Measurements from ENCODE around the gene MICAL3.

The MICAL3 gene

DNA sequence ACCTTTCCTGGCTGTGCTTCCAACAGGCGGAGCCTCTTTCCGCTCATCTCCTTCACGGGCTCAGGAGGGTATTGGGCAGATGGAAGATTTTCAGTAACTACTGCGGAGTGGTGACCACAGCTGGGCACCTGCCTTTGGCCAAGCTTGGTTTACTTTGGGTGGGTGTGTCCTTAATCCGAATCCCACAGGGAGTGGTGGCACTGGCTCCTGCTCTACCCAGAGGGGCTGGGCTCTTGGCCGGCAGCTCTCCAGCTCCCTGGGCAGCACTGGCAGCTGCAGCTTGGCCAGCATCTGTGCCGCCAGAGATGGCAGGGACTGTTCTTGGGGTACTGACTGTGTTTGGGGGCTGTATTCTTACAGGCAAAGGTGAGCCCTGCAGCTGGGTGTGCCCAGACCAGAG, 279.9 kb downstream of the MICAL3 start:
- no peak overlapping the region for H3K27ac ChIP-seq (ENCODE audit: low read length)
- no peaks in the 10 kb centered on the region for H3K36me3 ChIP-seq (ENCODE audit: control insufficient read depth, insufficient read depth, low read length)
- WGBS (ENCODE audit: insufficient coverage, insufficient read length), result no CpG with 5 or more reads among the region's 7 CpGs
- H3K27me3 ChIP-seq (ENCODE audit: control insufficient read depth, insufficient read depth, low read length), result no peaks in the 10 kb centered on the region
- no peak overlapping the region for H3K4me3 ChIP-seq (ENCODE audit: low read length)
- peaks cover 3% of the 10 kb centered on the region; the same call in 1 of the 2 replicates for H3K4me1 ChIP-seq (ENCODE audit: control insufficient read depth, insufficient read depth, low read length)
- H3K9me3 ChIP-seq (ENCODE audit: control insufficient read depth, insufficient read depth, low read length), result no peaks in the 10 kb centered on the region
- DNase-seq (ENCODE audit: low read depth, low spot score), result no peak

DNA sequence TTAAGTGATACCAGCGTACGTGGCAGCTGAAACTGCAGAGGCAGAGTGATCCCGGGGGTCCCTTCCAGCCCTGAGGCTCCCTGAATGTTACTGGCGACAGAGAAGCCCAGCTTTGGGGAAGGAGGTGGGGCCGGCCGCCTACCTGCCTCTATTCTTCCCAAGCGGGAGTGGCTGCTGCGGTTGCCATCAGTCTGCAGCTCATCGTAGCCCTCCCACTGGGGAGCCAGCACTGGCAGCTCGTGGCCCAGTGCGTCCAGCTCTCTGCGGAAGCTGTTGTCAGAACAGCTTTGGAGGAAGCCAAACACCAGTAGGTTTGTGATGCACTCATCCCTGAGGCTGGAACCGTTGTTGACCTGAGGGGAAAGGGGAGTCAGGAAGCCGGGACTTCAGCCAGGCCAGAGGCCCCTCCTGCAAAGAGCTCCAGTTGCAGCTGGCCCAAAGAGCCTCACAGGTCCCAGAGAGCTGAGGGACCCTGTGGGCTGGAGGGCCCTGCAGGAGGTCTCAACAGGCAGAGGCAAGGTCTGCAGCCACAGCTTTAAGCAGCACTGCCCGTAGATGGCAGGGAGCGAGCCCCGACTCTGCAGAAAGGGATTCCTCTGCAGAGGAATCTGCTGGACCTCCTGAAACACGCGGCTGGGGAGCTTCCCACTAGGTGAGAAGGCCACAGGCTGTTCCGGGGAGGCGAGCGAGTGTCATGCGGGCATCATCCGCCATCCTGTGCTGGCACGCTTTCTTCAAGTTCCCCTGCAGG, 280.5 kb downstream of the MICAL3 start:
- no peaks in the 10 kb centered on the region for H3K27me3 ChIP-seq (ENCODE audit: control insufficient read depth, insufficient read depth, low read length)
- DNase-seq (ENCODE audit: low read depth, low spot score), result no peak
- H3K9me3 ChIP-seq (ENCODE audit: control insufficient read depth, insufficient read depth, low read length), result no peaks in the 10 kb centered on the region
- H3K4me3 ChIP-seq (ENCODE audit: low read length), result no peak overlapping the region
- no peak overlapping the region for H3K27ac ChIP-seq (ENCODE audit: low read length)
- peaks cover 3% of the 10 kb centered on the region; the same call in 1 of the 2 replicates for H3K4me1 ChIP-seq (ENCODE audit: control insufficient read depth, insufficient read depth, low read length)
- no CpG with 5 or more reads among the region's 25 CpGs for WGBS (ENCODE audit: insufficient coverage, insufficient read length)
- H3K36me3 ChIP-seq (ENCODE audit: control insufficient read depth, insufficient read depth, low read length), result no peaks in the 10 kb centered on the region

DNA sequence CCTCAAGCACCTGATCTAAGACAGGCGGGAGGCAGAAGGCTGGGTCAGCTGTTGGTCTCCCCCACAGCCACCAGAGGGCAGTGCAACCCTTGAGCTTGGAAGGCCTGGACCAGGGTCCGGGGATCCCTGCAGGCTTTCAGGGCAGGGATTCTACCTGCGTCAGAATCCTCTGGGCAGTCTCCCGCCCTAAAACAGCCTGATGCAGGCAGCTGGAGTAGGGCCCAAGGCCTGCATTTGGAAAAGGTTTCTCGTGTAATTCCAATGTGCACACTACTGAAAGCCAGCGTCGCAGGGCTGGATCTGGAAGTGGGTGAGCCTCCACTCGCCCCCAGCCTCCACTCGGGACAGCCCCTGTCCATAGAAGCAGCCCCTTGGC, 281.8 kb downstream of the MICAL3 start:
- DNase-seq (ENCODE audit: low read depth, low spot score), result peak; percentile 82
- Histone ChIP-seq H3K27me3 (ENCODE audit: control insufficient read depth, insufficient read depth, low read length) (no peaks in the 10 kb centered on the region), H3K36me3 (ENCODE audit: control insufficient read depth, insufficient read depth, low read length) (no peaks in the 10 kb centered on the region), H3K9me3 (ENCODE audit: control insufficient read depth, insufficient read depth, low read length) (no peaks in the 10 kb centered on the region), H3K4me3 (ENCODE audit: low read length) (no peak overlapping the region), H3K27ac (ENCODE audit: low read length) (no peak overlapping the region), H3K4me1 (ENCODE audit: control insufficient read depth, insufficient read depth, low read length) (peaks cover 3% of the 10 kb centered on the region; the same call in 1 of the 2 replicates)
- WGBS (ENCODE audit: insufficient coverage, insufficient read length), result no CpG with 5 or more reads among the region's 9 CpGs

DNA sequence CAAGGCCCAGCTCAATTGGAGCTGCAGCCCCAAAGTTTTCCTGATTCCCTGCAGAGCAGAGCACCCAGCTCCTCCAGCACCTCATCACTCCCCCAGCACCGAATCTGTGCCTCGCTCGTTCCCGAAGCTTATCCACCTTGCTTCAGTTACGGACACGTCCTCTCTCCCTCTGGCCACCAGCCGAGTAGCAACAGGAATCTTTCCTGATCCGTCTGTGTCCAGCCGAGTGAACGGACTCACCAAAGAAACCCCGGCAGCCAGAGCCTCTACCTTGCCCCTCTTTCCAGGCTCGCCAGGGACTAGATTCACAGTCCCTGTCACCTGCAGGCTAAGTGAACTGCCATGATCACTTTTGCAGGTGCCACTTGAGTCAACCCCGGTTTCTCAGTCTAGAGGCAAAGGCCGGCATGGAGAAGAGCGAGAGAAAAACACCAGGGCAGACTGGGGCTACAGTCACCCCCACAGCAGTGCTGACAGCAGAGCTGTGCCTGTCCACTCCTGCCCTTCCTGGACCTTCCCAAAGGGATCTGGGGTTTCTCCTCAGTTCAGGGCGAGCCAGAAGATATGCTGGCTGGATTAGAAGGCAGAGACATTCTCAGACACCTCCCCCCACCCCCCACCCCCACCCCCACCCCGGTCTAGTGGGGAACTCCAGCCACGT, 282.4 kb downstream of the MICAL3 start:
- Histone ChIP-seq H3K4me3 (ENCODE audit: low read length) (no peak overlapping the region), H3K36me3 (ENCODE audit: control insufficient read depth, insufficient read depth, low read length) (no peaks in the 10 kb centered on the region), H3K27me3 (ENCODE audit: control insufficient read depth, insufficient read depth, low read length) (no peaks in the 10 kb centered on the region), H3K4me1 (ENCODE audit: control insufficient read depth, insufficient read depth, low read length) (peaks cover 3% of the 10 kb centered on the region; the same call in 1 of the 2 replicates), H3K9me3 (ENCODE audit: control insufficient read depth, insufficient read depth, low read length) (no peaks in the 10 kb centered on the region), H3K27ac (ENCODE audit: low read length) (no peak overlapping the region)
- no CpG with 5 or more reads among the region's 18 CpGs for WGBS (ENCODE audit: insufficient coverage, insufficient read length)
- DNase-seq (ENCODE audit: low read depth, low spot score), result no peak

DNA sequence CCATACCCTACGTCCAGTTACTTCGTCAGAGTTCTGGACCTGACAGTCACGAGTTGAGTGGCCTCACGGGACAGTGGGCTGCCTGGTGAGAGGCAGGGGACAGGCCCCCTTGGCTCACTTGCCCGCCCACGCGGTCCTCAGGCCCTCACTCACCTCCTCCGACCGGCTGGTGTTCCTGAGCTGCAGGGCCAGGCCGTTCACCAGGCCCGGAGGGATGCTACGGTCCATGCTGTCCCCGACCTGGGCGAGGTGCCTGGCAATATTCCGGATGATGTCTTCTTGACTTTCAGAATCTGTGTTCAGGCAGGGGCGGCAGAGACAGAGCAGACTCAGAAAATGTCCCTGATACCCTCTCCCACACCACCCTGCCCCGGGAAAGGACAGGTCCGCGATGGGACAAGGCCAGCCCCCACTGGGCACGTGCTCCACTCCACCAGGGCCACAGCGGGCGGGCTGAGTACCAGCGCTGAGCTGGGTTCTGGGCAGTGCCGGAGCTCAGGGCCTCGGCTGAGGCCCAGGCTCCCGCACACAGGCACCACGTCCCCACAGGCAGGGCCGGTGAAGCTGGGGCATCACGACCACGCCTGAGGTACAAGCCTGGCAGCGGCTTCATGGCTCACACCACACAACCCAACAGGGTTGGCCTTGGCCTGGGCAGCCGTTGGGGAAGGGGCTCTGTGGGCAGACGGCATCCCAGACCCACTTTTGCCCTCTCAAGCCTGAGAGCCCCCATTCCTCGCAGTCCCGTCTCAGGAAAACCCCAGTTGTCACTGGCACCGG, 285.0 kb downstream of the MICAL3 start:
- Histone ChIP-seq H3K4me3 (ENCODE audit: low read length) (no peak overlapping the region), H3K27ac (ENCODE audit: low read length) (no peak overlapping the region), H3K27me3 (ENCODE audit: control insufficient read depth, insufficient read depth, low read length) (no peaks in the 10 kb centered on the region), H3K36me3 (ENCODE audit: control insufficient read depth, insufficient read depth, low read length) (no peaks in the 10 kb centered on the region; the same call in 1 of the 2 replicates), H3K4me1 (ENCODE audit: control insufficient read depth, insufficient read depth, low read length) (peaks cover 2% of the 10 kb centered on the region; the same call in 1 of the 2 replicates), H3K9me3 (ENCODE audit: control insufficient read depth, insufficient read depth, low read length) (no peaks in the 10 kb centered on the region)
- DNase-seq (ENCODE audit: low read depth, low spot score), result no peak
- no CpG with 5 or more reads among the region's 36 CpGs for WGBS (ENCODE audit: insufficient coverage, insufficient read length)

DNA sequence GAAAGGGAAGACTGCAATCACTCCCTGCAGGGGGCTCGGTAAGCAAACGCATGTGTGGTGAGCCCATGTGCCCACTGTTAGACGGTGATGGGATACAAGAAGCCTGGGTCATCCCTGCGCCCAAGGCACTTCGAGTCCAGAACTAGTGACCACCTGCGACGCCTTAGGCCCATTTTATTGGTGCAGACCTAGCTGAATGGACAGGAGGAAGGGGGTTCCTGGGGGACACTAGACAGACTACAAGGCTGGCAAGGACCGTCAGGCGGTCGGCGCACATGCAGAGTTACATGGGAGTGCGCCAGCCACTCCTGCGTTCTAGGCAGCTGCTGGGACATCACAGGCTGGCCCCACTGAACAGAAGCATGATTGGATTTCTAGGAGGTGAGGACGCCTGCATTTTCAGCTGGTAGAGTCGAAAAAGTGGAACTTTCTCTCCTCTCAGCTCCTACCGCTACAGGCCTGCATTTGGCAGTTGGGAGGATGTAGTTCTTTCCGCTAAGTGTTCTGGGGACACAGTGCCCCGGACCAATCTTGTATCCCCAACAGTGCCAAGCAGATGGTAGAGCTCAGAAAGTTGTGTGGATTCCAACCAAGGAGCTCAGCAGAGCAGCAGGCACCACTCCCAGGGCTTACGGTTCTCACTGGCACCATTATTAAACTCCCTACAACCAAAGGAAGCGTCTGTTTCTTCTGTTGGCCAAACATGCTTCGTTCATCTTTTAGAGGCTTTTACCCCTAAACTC, 285.8 kb downstream of the MICAL3 start:
- Histone ChIP-seq H3K36me3 (ENCODE audit: control insufficient read depth, insufficient read depth, low read length) (no peaks in the 10 kb centered on the region; the same call in 1 of the 2 replicates), H3K4me1 (ENCODE audit: control insufficient read depth, insufficient read depth, low read length) (peaks cover 2% of the 10 kb centered on the region; the same call in 1 of the 2 replicates), H3K27ac (ENCODE audit: low read length) (no peak overlapping the region), H3K27me3 (ENCODE audit: control insufficient read depth, insufficient read depth, low read length) (no peaks in the 10 kb centered on the region), H3K9me3 (ENCODE audit: control insufficient read depth, insufficient read depth, low read length) (no peaks in the 10 kb centered on the region), H3K4me3 (ENCODE audit: low read length) (no peak overlapping the region)
- DNase-seq (ENCODE audit: low read depth, low spot score), result no peak
- WGBS (ENCODE audit: insufficient coverage, insufficient read length), result no CpG with 5 or more reads among the region's 21 CpGs

Measured in iPS DF 6.9 (cell line).